ENCODE results near the gene SGMS1. TPM values are rescaled to one million over a fixed set of nuclear protein-coding genes. Genes with fewer than 3 reads are reported as not detected.

SGMS1 gene
- polyA plus RNA-seq, 1 donor (not counting 4 experiments of a cell fraction or from before 2014, with no cell fraction given) = 18.3 TPM

GRCh38 chr10:50540826-50541122 lies 83.0 kb downstream of the SGMS1 start:
- Histone ChIP-seq H2AFZ (ENCODE audit: control insufficient read depth, low read length) (no peak overlapping the region), H3K36me3 (ENCODE audit: control insufficient read depth in 2 of 2, extremely low read depth in 1 of 2, insufficient read depth in 2 of 2, low read length in 2 of 2) (no peaks in the 10 kb centered on the region), H3K4me2 (ENCODE audit: control insufficient read depth, extremely low read depth, insufficient read depth, low read depth, low read length) (no peak overlapping the region), H3K9me3 (ENCODE audit: control insufficient read depth, low read depth, low read length) (no peaks in the 10 kb centered on the region), H3K9me1 (ENCODE audit: control insufficient read depth, extremely low read depth, insufficient read depth, low read length) (no peaks in the 10 kb centered on the region), H3K4me3 (ENCODE audit: control insufficient read depth in 2 of 3, extremely low read depth in 1 of 3, insufficient read depth in 2 of 3, low read depth in 1 of 3, low read length in 3 of 3) (no peak overlapping the region), H3K79me2 (ENCODE audit: control insufficient read depth, insufficient read depth, low read length) (no peaks in the 10 kb centered on the region), H3K4me1 (ENCODE audit: control insufficient read depth, extremely low read depth, insufficient read depth, low read length) (peaks cover 3% of the 10 kb centered on the region), H3K27me3 (ENCODE audit: control insufficient read depth, extremely low read depth, insufficient read depth, low read length) (no peaks in the 10 kb centered on the region), H3K27ac (ENCODE audit: control insufficient read depth, insufficient read depth, low read length) (no peak overlapping the region), H4K20me1 (ENCODE audit: control insufficient read depth, extremely low read depth, insufficient read depth, low read length) (no peaks in the 10 kb centered on the region), H3K9ac (ENCODE audit: control insufficient read depth, extremely low read depth, insufficient read depth, low read length) (no peak overlapping the region)
- DNase-seq (ENCODE audit: low read depth, low spot score) = no peak
- dilution Hi-C loops (cut with MboI; ENCODE audit: extremely low pct_ligation_motif_present, low sequenced_read_pairs) = no loop called here
- no peak for FAIRE-seq
- TF ChIP-seq EZH2 (IDR thresholded peaks at IDR 0.05; ENCODE audit: low read length) (no peak), CTCF (optimal IDR thresholded peaks at IDR 0.05 in 1 of 3, IDR thresholded peaks at IDR 0.05 in 1 of 3, conservative IDR thresholded peaks at IDR 0.05 in 1 of 3; ENCODE audit: extremely low read depth in 1 of 3, insufficient read depth in 2 of 3, low read length in 3 of 3) (no peak)

GRCh38 chr10:50540069-50540825 lies 83.5 kb downstream of the SGMS1 start:
- dilution Hi-C loops (cut with MboI; ENCODE audit: extremely low pct_ligation_motif_present, low sequenced_read_pairs) = no loop called here
- Histone ChIP-seq H3K9me3 (ENCODE audit: control insufficient read depth, low read depth, low read length) (no peaks in the 10 kb centered on the region), H3K4me2 (ENCODE audit: control insufficient read depth, extremely low read depth, insufficient read depth, low read depth, low read length) (no peak overlapping the region), H3K9ac (ENCODE audit: control insufficient read depth, extremely low read depth, insufficient read depth, low read length) (no peak overlapping the region), H3K4me1 (ENCODE audit: control insufficient read depth, extremely low read depth, insufficient read depth, low read length) (peaks cover 3% of the 10 kb centered on the region), H3K36me3 (ENCODE audit: control insufficient read depth in 2 of 2, extremely low read depth in 1 of 2, insufficient read depth in 2 of 2, low read length in 2 of 2) (no peaks in the 10 kb centered on the region), H3K4me3 (ENCODE audit: control insufficient read depth in 2 of 3, extremely low read depth in 1 of 3, insufficient read depth in 2 of 3, low read depth in 1 of 3, low read length in 3 of 3) (no peak overlapping the region), H2AFZ (ENCODE audit: control insufficient read depth, low read length) (no peak overlapping the region), H4K20me1 (ENCODE audit: control insufficient read depth, extremely low read depth, insufficient read depth, low read length) (no peaks in the 10 kb centered on the region), H3K27me3 (ENCODE audit: control insufficient read depth, extremely low read depth, insufficient read depth, low read length) (no peaks in the 10 kb centered on the region), H3K79me2 (ENCODE audit: control insufficient read depth, insufficient read depth, low read length) (no peaks in the 10 kb centered on the region), H3K27ac (ENCODE audit: control insufficient read depth, insufficient read depth, low read length) (no peak overlapping the region), H3K9me1 (ENCODE audit: control insufficient read depth, extremely low read depth, insufficient read depth, low read length) (no peaks in the 10 kb centered on the region)
- TF ChIP-seq EZH2 (IDR thresholded peaks at IDR 0.05; ENCODE audit: low read length) (no peak), CTCF (optimal IDR thresholded peaks at IDR 0.05 in 1 of 3, IDR thresholded peaks at IDR 0.05 in 1 of 3, conservative IDR thresholded peaks at IDR 0.05 in 1 of 3; ENCODE audit: extremely low read depth in 1 of 3, insufficient read depth in 2 of 3, low read length in 3 of 3) (no peak)
- FAIRE-seq (no peak), DNase-seq (ENCODE audit: low read depth, low spot score) (no peak)
